Activated B cell treated with CpG ODN at 0.5 μM for 24 hours (primary cell): ENCODE data around the gene CHN2. TPM values are rescaled to one million over a fixed set of nuclear protein-coding genes. Genes with fewer than 3 reads are reported as not detected.

ENCODE experiments used
- ATAC-seq: fragments of 200-7000 bp; cut with Tn5 transposase; one replicate; pipeline ENCODE4 v1.10.0; 2021; ENCODE audit warnings: low read depth, mild to moderate bottlenecking, moderate library complexity
- CTCF ChIA-PET: fragments of 350-600 bp; sonication (Branson Sonifier 250); formaldehyde crosslinking; loops from one replicate; lab custom pipeline; 2021; ENCODE audit warnings: antibody characterized with exemption; lab: Charles Lee
- POLR2A ChIA-PET: fragments of 350-600 bp; sonication (Branson Sonifier 250); formaldehyde crosslinking; loops from one replicate; lab custom pipeline; 2021; ENCODE audit warnings: antibody characterized with exemption; lab: Charles Lee
- DNase-seq: peaks from one replicate; pipeline ENCODE4 v3.0.0; 2022
- H3K27ac Mint-ChIP-seq: one replicate; pipeline ENCODE4 v1.8.0; 2020; ENCODE audit warnings: mixed read lengths
- H3K27me3 Mint-ChIP-seq: one replicate; pipeline ENCODE4 v1.8.0; 2021; ENCODE audit warnings: mixed read lengths
- H3K36me3 Mint-ChIP-seq: one replicate; pipeline ENCODE4 v1.8.0; 2021; ENCODE audit warnings: low read depth, mixed read lengths
- H3K4me1 Mint-ChIP-seq: one replicate; pipeline ENCODE4 v1.8.0; 2021; ENCODE audit warnings: mixed read lengths
- H3K4me3 Mint-ChIP-seq: one replicate; pipeline ENCODE4 v1.8.0; 2020; ENCODE audit warnings: mild to moderate bottlenecking, mixed read lengths
- H3K9me3 Mint-ChIP-seq: one replicate; pipeline ENCODE4 v1.8.0; 2020; ENCODE audit warnings: mixed read lengths
- intact Hi-C: fragments of 100-400 bp; cut with micrococcal nuclease; formaldehyde crosslinking; loops from one replicate; pipeline ENCODE4 v1.15.1; 2024
- total RNA-seq: library from RNA; stranded (reverse); gene quantifications from 2 replicates; pipeline ENCODE4 v1.2.3, GENCODE V29; 2022
- TF ChIP-seq, protein P1 (sequence below): fragments of 200-600 bp; IDR thresholded peaks from one replicate; pipeline ENCODE4 v1.8.0; 2022; ENCODE audit warnings: antibody characterized with exemption, mild to moderate bottlenecking

CHN2 gene
- total RNA-seq, 1 donor from 2014 or later, result 1.8 TPM

DNA sequence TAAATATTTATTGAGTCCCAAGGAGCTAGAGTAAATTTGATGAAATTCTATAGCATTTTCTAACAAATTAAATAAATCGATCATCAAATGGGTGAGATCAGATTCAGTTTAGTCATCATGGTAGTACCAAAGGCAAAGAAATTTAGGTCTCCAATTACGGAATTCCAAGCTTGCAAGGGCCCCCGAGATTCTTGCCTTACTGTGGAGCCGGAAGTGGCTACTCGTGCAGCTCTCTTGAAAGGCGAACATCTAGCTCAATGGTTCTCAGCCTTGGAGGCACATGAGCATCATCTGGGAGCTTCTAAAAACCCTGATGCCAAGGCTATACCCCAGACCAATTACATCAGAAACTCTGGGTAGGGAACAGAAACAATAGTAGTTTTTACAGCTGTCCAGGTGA lies 251.2 kb downstream of the CHN2 start:
- TF ChIP-seq, protein P1, sequence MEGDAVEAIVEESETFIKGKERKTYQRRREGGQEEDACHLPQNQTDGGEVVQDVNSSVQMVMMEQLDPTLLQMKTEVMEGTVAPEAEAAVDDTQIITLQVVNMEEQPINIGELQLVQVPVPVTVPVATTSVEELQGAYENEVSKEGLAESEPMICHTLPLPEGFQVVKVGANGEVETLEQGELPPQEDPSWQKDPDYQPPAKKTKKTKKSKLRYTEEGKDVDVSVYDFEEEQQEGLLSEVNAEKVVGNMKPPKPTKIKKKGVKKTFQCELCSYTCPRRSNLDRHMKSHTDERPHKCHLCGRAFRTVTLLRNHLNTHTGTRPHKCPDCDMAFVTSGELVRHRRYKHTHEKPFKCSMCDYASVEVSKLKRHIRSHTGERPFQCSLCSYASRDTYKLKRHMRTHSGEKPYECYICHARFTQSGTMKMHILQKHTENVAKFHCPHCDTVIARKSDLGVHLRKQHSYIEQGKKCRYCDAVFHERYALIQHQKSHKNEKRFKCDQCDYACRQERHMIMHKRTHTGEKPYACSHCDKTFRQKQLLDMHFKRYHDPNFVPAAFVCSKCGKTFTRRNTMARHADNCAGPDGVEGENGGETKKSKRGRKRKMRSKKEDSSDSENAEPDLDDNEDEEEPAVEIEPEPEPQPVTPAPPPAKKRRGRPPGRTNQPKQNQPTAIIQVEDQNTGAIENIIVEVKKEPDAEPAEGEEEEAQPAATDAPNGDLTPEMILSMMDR, result no peak
- ChIA-PET CTCF (no interaction called here), POLR2A (no interaction called here)
- Mint-ChIP-seq H3K27me3 (no peaks in the 10 kb centered on the region), H3K4me3 (no peak overlapping the region), H3K4me1 (no peaks in the 10 kb centered on the region), H3K36me3 (no peaks in the 10 kb centered on the region), H3K9me3 (no peaks in the 10 kb centered on the region), H3K27ac (no peak overlapping the region)
- ATAC-seq, result no peak
- DNase-seq, result no peak
- intact Hi-C loops, result no loop called here

DNA sequence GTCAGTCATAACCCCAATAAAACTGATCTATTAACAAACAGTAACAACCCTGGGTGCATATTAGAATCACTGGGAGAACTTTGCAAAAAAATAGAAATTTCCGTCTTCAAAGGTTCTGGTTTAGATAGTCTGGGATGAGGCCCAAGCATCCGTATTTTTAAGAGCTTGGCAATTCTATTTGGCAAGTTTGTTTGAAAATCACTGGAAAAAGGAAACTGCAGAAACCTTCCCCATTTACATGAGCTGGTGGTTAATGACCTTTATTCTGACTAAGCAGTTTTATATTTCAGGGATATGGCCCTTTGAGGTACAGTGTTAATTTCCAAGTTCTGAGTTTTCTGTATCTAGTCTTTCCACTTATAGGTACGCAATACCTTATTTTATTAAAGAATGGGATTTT lies 253.3 kb downstream of the CHN2 start:
- Mint-ChIP-seq H3K9me3 (no peaks in the 10 kb centered on the region), H3K27ac (no peak overlapping the region), H3K4me3 (no peak overlapping the region), H3K4me1 (no peaks in the 10 kb centered on the region), H3K27me3 (no peaks in the 10 kb centered on the region), H3K36me3 (no peaks in the 10 kb centered on the region)
- no peak for DNase-seq
- no peak for ATAC-seq
- ChIA-PET POLR2A (no interaction called here), CTCF (no interaction called here)
- TF ChIP-seq, protein P1, result no peak
- intact Hi-C loops, result no loop called here

DNA sequence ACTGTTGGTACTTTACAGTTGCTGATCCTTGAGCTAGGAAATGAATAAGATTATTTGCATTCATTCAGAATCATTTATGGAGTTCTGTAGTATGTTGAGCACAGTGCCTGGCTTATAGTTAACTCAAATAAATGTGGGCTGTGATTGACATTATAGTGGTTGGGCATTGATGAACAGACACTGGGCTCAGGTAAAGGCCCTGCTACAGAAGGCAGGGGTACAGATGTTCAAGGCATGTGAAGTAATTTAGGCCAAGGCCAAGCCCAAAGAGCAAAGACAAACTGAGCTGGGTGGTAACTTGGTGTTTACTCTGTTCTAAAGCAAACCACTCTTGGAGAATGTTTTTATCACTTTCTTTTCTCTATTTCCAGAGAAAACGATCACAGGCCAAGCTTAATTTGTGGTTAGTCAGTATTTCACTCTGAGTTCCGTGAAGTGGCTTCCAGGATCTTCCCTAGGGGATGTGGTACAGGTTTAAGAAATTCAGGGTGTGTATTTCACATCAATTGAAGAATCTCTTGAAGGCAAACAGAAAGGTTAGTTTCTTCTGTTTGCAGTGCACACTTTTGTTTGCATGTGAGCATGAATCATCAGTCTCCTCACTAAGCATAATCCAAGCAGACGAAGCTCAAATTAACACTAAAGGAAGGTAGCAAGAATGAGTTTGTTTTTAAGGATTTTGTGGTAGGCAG lies 255.1 kb downstream of the CHN2 start:
- POLR2A ChIA-PET, result no interaction called here
- Mint-ChIP-seq H3K4me3 (no peak overlapping the region), H3K27ac (no peak overlapping the region), H3K4me1 (no peaks in the 10 kb centered on the region), H3K36me3 (no peaks in the 10 kb centered on the region), H3K27me3 (no peaks in the 10 kb centered on the region), H3K9me3 (no peaks in the 10 kb centered on the region)
- DNase-seq (no peak), ATAC-seq (no peak)
- CTCF ChIA-PET, result interaction anchor here (0.6 kb wide), 1 partner anchor 146 kb away, joined by 3 read pairs; no protein-coding TSS in a partner anchor
- intact Hi-C loops, result no loop called here
- TF ChIP-seq, protein P1, result no peak

DNA sequence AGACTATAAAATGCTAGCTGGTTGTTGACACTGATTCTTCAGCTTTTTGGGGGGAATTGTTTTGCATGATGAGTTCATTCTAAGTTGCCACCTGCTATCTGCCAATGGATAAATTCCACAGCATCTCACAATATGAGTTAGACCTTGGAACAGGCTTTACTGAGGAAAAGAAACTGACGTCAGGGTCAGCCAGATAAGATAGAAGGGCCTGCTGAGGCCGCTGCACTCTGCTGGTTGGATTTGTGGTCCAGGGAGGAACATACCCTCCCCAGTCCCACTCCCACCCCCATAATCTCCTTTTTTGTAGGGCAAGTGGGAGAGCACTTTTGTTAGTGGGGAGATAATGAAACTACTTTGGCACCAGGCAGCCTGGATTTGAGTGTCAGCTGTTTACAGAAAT lies 258.4 kb downstream of the CHN2 start:
- TF ChIP-seq, protein P1, result no peak
- no peak for DNase-seq
- no peak overlapping the region for H3K4me3 Mint-ChIP-seq
- intact Hi-C loops, result no loop called here
- H3K27ac Mint-ChIP-seq, result no peak overlapping the region
- H3K27me3 Mint-ChIP-seq, result no peaks in the 10 kb centered on the region
- no peaks in the 10 kb centered on the region for H3K9me3 Mint-ChIP-seq
- no peaks in the 10 kb centered on the region for H3K4me1 Mint-ChIP-seq
- no peaks in the 10 kb centered on the region for H3K36me3 Mint-ChIP-seq
- POLR2A ChIA-PET, result no interaction called here
- CTCF ChIA-PET, result no interaction called here
- ATAC-seq, result no peak

DNA sequence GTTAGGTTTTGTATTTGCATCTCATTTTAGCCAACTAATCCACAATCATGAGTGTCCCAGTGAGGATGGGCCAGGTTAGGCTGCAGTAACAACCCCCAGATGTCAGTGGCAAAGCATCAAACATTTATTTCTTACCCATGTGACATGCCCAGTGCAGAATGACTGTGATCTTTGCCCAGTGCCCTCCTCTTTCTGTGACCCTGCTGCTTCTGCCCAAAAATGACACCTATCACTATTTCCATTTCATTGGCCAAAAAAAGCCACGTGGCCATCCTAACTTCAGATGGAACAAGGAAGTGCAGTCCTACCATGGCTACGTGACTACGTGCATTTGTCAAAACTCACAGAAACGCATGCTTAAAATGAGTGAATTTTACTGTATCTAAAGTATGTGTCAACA lies 259.9 kb downstream of the CHN2 start:
- CTCF ChIA-PET, result no interaction called here
- Mint-ChIP-seq H3K27me3 (no peaks in the 10 kb centered on the region), H3K36me3 (no peaks in the 10 kb centered on the region), H3K4me3 (no peak overlapping the region), H3K4me1 (no peaks in the 10 kb centered on the region), H3K27ac (no peak overlapping the region), H3K9me3 (no peaks in the 10 kb centered on the region)
- POLR2A ChIA-PET, result no interaction called here
- intact Hi-C loops, result no loop called here
- DNase-seq (no peak), ATAC-seq (no peak)
- TF ChIP-seq, protein P1, result no peak
